Measurements from ENCODE around the gene THADA. TPM values are rescaled to one million over a fixed set of nuclear protein-coding genes. Genes with fewer than 3 reads are reported as not detected.
A peak's percentile ranks its signal among the peaks of the same experiment; 100 is the strongest.

Gene THADA
- total RNA-seq, 1 donor from 2014 or later = 40.8 TPM

GRCh38 chr2:43220229-43220751 is 375.5 kb downstream of the THADA start:
- no peak for DNase-seq (ENCODE audit: low spot score)
- intact Hi-C loops (cut with DNase I) = loop anchor here (10.0 kb wide), 1 partner anchor 85 kb away; no protein-coding TSS in a partner anchor
- no peak for ATAC-seq

DNA sequence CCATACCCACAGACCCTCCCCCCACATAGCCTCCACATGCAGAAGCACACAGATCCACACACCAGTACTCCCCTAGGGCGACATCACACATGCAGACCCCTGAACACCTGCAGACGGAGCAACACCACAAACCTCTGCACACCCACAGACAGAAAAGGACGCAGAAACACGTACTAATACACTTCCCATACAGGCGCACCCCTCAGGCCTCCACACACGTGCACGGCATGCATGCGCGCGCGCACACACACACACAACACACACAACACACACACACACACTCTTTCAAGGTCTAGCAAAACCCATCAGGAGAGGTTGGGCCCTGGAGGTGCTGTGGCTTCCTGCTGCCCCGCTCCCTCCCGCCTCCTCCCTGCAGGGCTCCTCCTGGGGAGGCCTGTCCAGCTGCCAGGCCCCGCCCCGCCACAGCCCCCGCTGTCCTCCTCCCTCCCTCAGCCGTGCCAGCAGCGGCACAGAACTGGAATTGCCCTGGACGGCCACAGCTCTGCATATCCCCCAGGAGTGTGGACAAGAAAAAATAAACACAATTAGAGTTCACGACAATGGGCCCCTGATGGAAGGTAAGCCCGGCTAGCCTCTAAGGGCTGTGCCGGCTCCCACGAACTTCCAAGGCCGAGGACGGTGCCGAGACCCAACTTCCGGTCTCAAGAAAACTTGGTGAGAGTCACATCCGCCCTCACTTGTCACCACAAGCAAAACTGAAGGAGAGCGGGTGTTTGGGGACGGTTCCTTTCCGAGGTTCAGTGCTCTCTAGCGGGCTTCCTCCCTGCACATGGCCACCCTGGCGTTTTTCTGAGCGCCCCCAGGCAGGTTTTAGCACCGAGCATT is 376.2 kb downstream of the THADA start:
- peak; percentile 78 for ATAC-seq
- intact Hi-C loops (cut with DNase I) = loop anchor here (10.0 kb wide), 2 partner anchors 55 to 85 kb away; no protein-coding TSS in a partner anchor
- DNase-seq (ENCODE audit: low spot score) = peak; percentile 89

- DNase-seq (ENCODE audit: low spot score) (peak; percentile 73), ATAC-seq (peak; percentile 4)
- intact Hi-C loops (cut with DNase I) = loop anchor here (10.0 kb wide), 1 partner anchor 54 kb away; no protein-coding TSS in a partner anchor
Measured at GRCh38 chr2:43218702-43219382, 377.0 kb downstream of the THADA start.

DNA sequence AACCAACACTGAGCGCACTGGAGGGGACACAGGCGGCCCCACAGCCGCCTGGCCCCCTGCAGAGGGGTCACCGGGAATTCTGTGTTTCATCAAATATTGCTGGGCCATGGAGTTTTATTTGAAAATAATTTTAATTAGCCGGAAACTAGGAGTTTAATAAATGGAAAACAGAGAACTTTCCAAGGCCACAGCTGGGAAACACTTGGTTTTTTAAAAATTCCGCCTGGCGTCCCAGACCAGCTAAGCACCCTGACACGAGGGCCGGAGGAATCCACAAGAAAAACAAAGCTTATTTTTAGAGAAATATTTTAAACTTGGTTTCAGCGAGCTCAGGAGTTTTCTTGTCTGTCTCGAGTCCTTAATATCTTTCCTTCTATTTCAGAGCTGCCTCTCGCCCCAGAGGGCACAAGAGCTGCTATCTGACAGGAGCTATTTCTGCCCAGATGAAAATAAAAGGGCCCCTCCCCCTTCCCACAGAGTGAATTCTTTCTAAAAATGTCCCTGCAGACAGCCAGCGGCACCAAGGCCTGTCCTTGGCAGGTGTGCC is 377.6 kb downstream of the THADA start:
- no peak for DNase-seq (ENCODE audit: low spot score)
- ATAC-seq = no peak
- intact Hi-C loops (cut with DNase I) = loop anchor here (10.0 kb wide), 1 partner anchor 53 kb away; no protein-coding TSS in a partner anchor

GRCh38 chr2:43217228-43218154 is 378.3 kb downstream of the THADA start:
- DNase-seq (ENCODE audit: low spot score) = no peak

GRCh38 chr2:43216629-43217028 is 379.2 kb downstream of the THADA start:
- intact Hi-C loops (cut with DNase I) = loop anchor here (10.0 kb wide), 1 partner anchor 52 kb away; no protein-coding TSS in a partner anchor
- no peak for DNase-seq (ENCODE audit: low spot score)
- no peak for ATAC-seq

More at GRCh38 chr2:43217228-43218154, 378.3 kb downstream of the THADA start:
- intact Hi-C loops (cut with DNase I) = loop anchor here (10.0 kb wide), 1 partner anchor 53 kb away; no protein-coding TSS in a partner anchor
- no peak for ATAC-seq

- DNase-seq (ENCODE audit: low spot score) (no peak), ATAC-seq (no peak)
- intact Hi-C loops (cut with DNase I) = loop anchor here (10.0 kb wide), 1 partner anchor 51 kb away; no protein-coding TSS in a partner anchor
Measured at GRCh38 chr2:43215673-43216255, 380.1 kb downstream of the THADA start.

GRCh38 chr2:43214253-43214652 is 381.6 kb downstream of the THADA start:
- intact Hi-C loops (cut with DNase I) = loop anchor here (10.0 kb wide), 1 partner anchor 49 kb away; no protein-coding TSS in a partner anchor
- no peak for ATAC-seq
- no peak for DNase-seq (ENCODE audit: low spot score)

- DNase-seq (ENCODE audit: low spot score) (peak; percentile 72), ATAC-seq (peak; percentile 45)
- intact Hi-C loops (cut with DNase I) = loop anchor here (10.0 kb wide), 1 partner anchor 48 kb away; no protein-coding TSS in a partner anchor
Measured at GRCh38 chr2:43212931-43213330, 382.9 kb downstream of the THADA start.

GRCh38 chr2:43212216-43212835 is 383.5 kb downstream of the THADA start:
- ATAC-seq (no peak), DNase-seq (ENCODE audit: low spot score) (no peak)

GRCh38 chr2:43210467-43211303 is 385.2 kb downstream of the THADA start:
- DNase-seq (ENCODE audit: low spot score) (peak; percentile 77), ATAC-seq (peak; percentile 90)
- intact Hi-C loops (cut with DNase I) = loop anchor here (10.0 kb wide), 1 partner anchor 46 kb away; no protein-coding TSS in a partner anchor

More at GRCh38 chr2:43212216-43212835, 383.5 kb downstream of the THADA start:
- intact Hi-C loops (cut with DNase I) = loop anchor here (10.0 kb wide), 1 partner anchor 48 kb away; no protein-coding TSS in a partner anchor

DNA sequence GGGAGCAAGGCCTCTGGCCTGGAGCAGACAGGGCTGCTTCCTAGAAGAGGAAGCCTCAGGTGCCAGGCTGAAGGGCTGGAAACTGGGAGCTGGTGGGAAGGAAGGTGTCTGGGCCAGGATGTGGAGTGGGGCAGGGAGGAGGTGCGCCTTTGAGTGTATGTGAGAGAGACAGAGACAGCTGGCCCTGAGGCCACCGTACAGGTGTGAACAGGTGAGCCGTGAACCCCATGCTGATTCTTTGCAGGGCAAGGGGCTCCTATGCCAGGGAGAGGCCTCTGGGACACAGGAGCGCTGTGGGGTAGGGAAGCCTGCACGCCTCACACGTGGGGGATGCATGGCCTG is 385.7 kb downstream of the THADA start:
- intact Hi-C loops (cut with DNase I) = loop anchor here (10.0 kb wide), 1 partner anchor 45 kb away; no protein-coding TSS in a partner anchor
- DNase-seq (ENCODE audit: low spot score) = no peak
- ATAC-seq = no peak

- ATAC-seq (no peak), DNase-seq (ENCODE audit: low spot score) (no peak)
- intact Hi-C loops (cut with DNase I) = no loop called here
Measured at GRCh38 chr2:43209204-43209717, 386.6 kb downstream of the THADA start.

- no peak for ATAC-seq
- no peak for DNase-seq (ENCODE audit: low spot score)
- intact Hi-C loops (cut with DNase I) = no loop called here
Measured at GRCh38 chr2:43207553-43208300, 388.1 kb downstream of the THADA start.

- DNase-seq (ENCODE audit: low spot score) = no peak
- no peak for ATAC-seq
- intact Hi-C loops (cut with DNase I) = no loop called here
Measured at GRCh38 chr2:43206602-43207001, 389.2 kb downstream of the THADA start.
